GM19238 (cell line): ENCODE data around the gene UNC5A.

Experiments used
- DNase-seq: peaks from one replicate; pipeline ENCODE4 v3.0.0; 2011; ENCODE audit warnings: low spot score; ENCODE audit not compliant: insufficient read length

Gene UNC5A

GRCh38 chr5:176800024-176800423 lies 10.3 kb upstream of the UNC5A start:
- DNase-seq, result no peak

GRCh38 chr5:176802116-176802784 lies 8.1 kb upstream of the UNC5A start:
- DNase-seq, result no peak

- no peak for DNase-seq
These were observed 7.1 kb upstream of the UNC5A start for GRCh38 chr5:176803068-176803942.

GRCh38 chr5:176803943-176804498 lies 6.3 kb upstream of the UNC5A start:
- DNase-seq, result no peak

GRCh38 chr5:176806137-176806536 lies 4.2 kb upstream of the UNC5A start:
- DNase-seq, result no peak

GRCh38 chr5:176809544-176810080 lies 747 bp upstream of the UNC5A start:
- no peak for DNase-seq

- DNase-seq, result no peak
These were observed 535 bp downstream of the UNC5A start for GRCh38 chr5:176810687-176811501.

GRCh38 chr5:176812269-176813259 lies 2.2 kb downstream of the UNC5A start:
- DNase-seq, result no peak

- no peak for DNase-seq
These were observed 3.4 kb downstream of the UNC5A start for GRCh38 chr5:176813587-176814312.

GRCh38 chr5:176814313-176814685 lies 3.9 kb downstream of the UNC5A start:
- DNase-seq, result no peak

GRCh38 chr5:176814836-176815438 lies 4.6 kb downstream of the UNC5A start:
- DNase-seq, result no peak

GRCh38 chr5:176816043-176816745 lies 5.8 kb downstream of the UNC5A start:
- DNase-seq, result no peak

- DNase-seq, result no peak
These were observed 6.5 kb downstream of the UNC5A start for GRCh38 chr5:176816791-176817347.

GRCh38 chr5:176817369-176817840 lies 7.0 kb downstream of the UNC5A start:
- no peak for DNase-seq

- DNase-seq, result peak; percentile 38
These were observed 7.5 kb downstream of the UNC5A start for GRCh38 chr5:176817841-176818377.

- DNase-seq, result peak; percentile 61
These were observed 8.2 kb downstream of the UNC5A start for GRCh38 chr5:176818391-176819098.

GRCh38 chr5:176819476-176819875 lies 9.1 kb downstream of the UNC5A start:
- no peak for DNase-seq
